GM12865 (cell line): Measurements from ENCODE around the gene ROR1.

Experiments used
- DNase-seq: peaks from one replicate; pipeline ENCODE4 v3.0.0; 2010; ENCODE audit warnings: low read depth
- H3K4me3 ChIP-seq: 2 replicates; pipeline ENCODE4 v1.5.1; 2011; ENCODE audit warnings: mild to moderate bottlenecking, low read depth, low read length, control low read depth
- CTCF ChIP-seq: IDR thresholded peaks from 2 replicates; pipeline ENCODE4 v1.5.1; 2011; ENCODE audit warnings: low read length, control low read depth, low read depth, inconsistent platforms; ENCODE audit not compliant: insufficient read depth; ENCODE audit errors: missing control alignments

ROR1 gene

GRCh38 chr1:63904826-63905225, 131.0 kb downstream of the ROR1 start:
- no peak overlapping the region for H3K4me3 ChIP-seq
- DNase-seq: no peak
- no peak for TF ChIP-seq CTCF

- no peak overlapping the region for H3K4me3 ChIP-seq
- TF ChIP-seq CTCF: no peak
- DNase-seq: no peak
These were observed 132.4 kb downstream of the ROR1 start for GRCh38 chr1:63906047-63906704.

GRCh38 chr1:63907051-63907450, 133.2 kb downstream of the ROR1 start:
- no peak overlapping the region for H3K4me3 ChIP-seq
- no peak for TF ChIP-seq CTCF
- no peak for DNase-seq

- no peak for TF ChIP-seq CTCF
- no peak for DNase-seq
- no peak overlapping the region for H3K4me3 ChIP-seq
These were observed 134.2 kb downstream of the ROR1 start for GRCh38 chr1:63908016-63908415.

- TF ChIP-seq CTCF: no peak
- DNase-seq: no peak
- no peak overlapping the region for H3K4me3 ChIP-seq
These were observed 135.7 kb downstream of the ROR1 start for GRCh38 chr1:63909526-63909925.

GRCh38 chr1:63911049-63911448, 137.2 kb downstream of the ROR1 start:
- no peak for DNase-seq
- no peak overlapping the region for H3K4me3 ChIP-seq
- TF ChIP-seq CTCF: no peak

GRCh38 chr1:63912643-63913042, 138.8 kb downstream of the ROR1 start:
- H3K4me3 ChIP-seq: no peak overlapping the region
- no peak for TF ChIP-seq CTCF
- DNase-seq: no peak
